ENCODE measurements around the gene CSTF2T. TPM values are rescaled to one million over a fixed set of nuclear protein-coding genes. Genes with fewer than 3 reads are reported as not detected.

The CSTF2T gene
- total and polyA plus RNA-seq, 7 donors = 5.4 to 21.2 (median 16.6) TPM

DNA sequence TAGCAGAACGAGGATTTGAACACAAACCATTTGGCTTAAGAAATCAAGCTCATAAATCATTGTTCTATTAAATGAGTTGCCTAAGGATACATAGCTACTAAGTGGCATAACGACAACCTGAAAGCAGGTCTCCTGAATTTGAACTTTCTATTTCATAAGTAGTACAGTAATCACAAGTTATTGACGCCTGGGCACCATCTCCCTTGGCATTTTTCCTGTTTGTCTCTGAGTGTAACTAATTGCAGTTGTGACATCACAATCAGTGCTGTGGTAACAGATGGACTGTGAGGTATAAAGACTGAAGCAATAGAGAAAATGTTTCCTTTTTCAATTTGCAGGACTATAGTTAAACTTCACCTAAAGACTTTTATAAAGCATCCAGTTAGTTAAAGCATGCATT lies 6.4 kb upstream of the CSTF2T start:
- no peak for TF ChIP-seq POLR2A (IDR thresholded peaks at IDR 0.05)
- peak in 1 of 4 donors; percentile 55 for TF ChIP-seq EP300 (IDR thresholded peaks at IDR 0.05)
- peak in 3 of 4 donors; percentile 5 to 71 (median 45) for TF ChIP-seq POLR2AphosphoS5 (IDR thresholded peaks at IDR 0.05)
- TF ChIP-seq, protein P1, sequence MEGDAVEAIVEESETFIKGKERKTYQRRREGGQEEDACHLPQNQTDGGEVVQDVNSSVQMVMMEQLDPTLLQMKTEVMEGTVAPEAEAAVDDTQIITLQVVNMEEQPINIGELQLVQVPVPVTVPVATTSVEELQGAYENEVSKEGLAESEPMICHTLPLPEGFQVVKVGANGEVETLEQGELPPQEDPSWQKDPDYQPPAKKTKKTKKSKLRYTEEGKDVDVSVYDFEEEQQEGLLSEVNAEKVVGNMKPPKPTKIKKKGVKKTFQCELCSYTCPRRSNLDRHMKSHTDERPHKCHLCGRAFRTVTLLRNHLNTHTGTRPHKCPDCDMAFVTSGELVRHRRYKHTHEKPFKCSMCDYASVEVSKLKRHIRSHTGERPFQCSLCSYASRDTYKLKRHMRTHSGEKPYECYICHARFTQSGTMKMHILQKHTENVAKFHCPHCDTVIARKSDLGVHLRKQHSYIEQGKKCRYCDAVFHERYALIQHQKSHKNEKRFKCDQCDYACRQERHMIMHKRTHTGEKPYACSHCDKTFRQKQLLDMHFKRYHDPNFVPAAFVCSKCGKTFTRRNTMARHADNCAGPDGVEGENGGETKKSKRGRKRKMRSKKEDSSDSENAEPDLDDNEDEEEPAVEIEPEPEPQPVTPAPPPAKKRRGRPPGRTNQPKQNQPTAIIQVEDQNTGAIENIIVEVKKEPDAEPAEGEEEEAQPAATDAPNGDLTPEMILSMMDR (IDR thresholded peaks at IDR 0.05) = no peak
- Histone ChIP-seq H3K27ac (peak overlapping the region; percentile 79 to 82 (median 81)), H3K9me3 (no peaks in the 10 kb centered on the region), H3K4me1 (peaks cover 0 to 52% (median 51%) of the 10 kb centered on the region in 4 donors), H3K36me3 (no peaks in the 10 kb centered on the region), H3K4me3 (no peak overlapping the region), H3K27me3 (no peaks in the 10 kb centered on the region)
- WGBS, 2 donors = 59 to 73% methylated on average over 3 of the region's 3 CpGs
- intact Hi-C loops (cut with DNase I) = loop anchor here (5.0 to 10.0 kb wide), 3 partner anchors 252 to 633 kb away; partner anchors contain the start of gene PRKG1
- DNase-seq = no peak

GRCh38 chr10:51700228-51700817 lies 928 bp upstream of the CSTF2T start:
- Histone ChIP-seq H3K27ac (peak overlapping the region; percentile 88 to 94 (median 91)), H3K4me1 (peaks cover 0 to 45% (median 44%) of the 10 kb centered on the region in 4 donors), H3K36me3 (peaks cover 0 to 7% (median 3%) of the 10 kb centered on the region in 4 donors), H3K4me3 (peak overlapping the region; percentile 66 to 80 (median 76)), H3K9me3 (no peaks in the 10 kb centered on the region), H3K27me3 (no peaks in the 10 kb centered on the region)
- intact Hi-C loops (cut with DNase I) = loop anchor here (10.0 kb wide), 1 partner anchor 476 kb away; no protein-coding TSS in a partner anchor
- no peak for TF ChIP-seq POLR2A (IDR thresholded peaks at IDR 0.05)
- peak in 2 of 4 donors; percentile 15 to 29 for TF ChIP-seq POLR2AphosphoS5 (IDR thresholded peaks at IDR 0.05)
- TF ChIP-seq, protein P1 (IDR thresholded peaks at IDR 0.05) = no peak
- TF ChIP-seq EP300 (IDR thresholded peaks at IDR 0.05) = peak in 1 of 4 donors; percentile 12
- WGBS, 2 donors = 12 to 25% methylated on average over 12 of the region's 12 CpGs
- DNase-seq = no peak

DNA sequence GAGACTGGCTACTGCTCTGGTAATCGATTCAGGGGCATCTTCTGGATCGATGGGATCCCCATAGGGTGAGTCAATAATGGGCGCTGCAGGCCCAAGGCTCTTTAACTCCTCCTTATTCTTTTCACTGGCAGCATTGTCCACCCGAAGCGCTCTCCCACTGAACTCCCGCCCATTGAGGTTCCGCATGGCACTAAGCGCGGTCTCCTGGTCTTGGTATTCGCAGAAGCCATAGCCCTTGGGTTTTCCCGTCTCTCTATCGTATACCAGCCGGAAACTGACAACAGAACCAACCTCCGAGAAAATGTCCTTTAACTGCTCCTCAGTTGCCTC lies 285 bp downstream of the CSTF2T start:
- Histone ChIP-seq H3K36me3 (peaks cover 0 to 7% (median 3%) of the 10 kb centered on the region in 4 donors), H3K4me3 (peak overlapping the region; percentile 66 to 80 (median 76)), H3K27me3 (no peaks in the 10 kb centered on the region), H3K9me3 (no peaks in the 10 kb centered on the region), H3K4me1 (peaks cover 0 to 57% (median 42%) of the 10 kb centered on the region in 4 donors), H3K27ac (peak overlapping the region; percentile 88 to 94 (median 91))
- intact Hi-C loops (cut with DNase I) = loop anchor here (5.0 kb wide), 1 partner anchor 263 kb away; no protein-coding TSS in a partner anchor
- no peak for DNase-seq
- 0 to 1% methylated on average over 14 of the region's 14 CpGs for WGBS, 2 donors
- TF ChIP-seq POLR2A (IDR thresholded peaks at IDR 0.05) = no peak
- TF ChIP-seq, protein P1 (IDR thresholded peaks at IDR 0.05) = no peak
- TF ChIP-seq EP300 (IDR thresholded peaks at IDR 0.05) = no peak
- TF ChIP-seq POLR2AphosphoS5 (IDR thresholded peaks at IDR 0.05) = no peak

GRCh38 chr10:51698473-51699063 lies 827 bp downstream of the CSTF2T start:
- intact Hi-C loops (cut with DNase I) = loop anchor here (5.0 kb wide), 1 partner anchor 264 kb away; no protein-coding TSS in a partner anchor
- H3K36me3 ChIP-seq = peaks cover 0 to 7% (median 3%) of the 10 kb centered on the region in 4 donors
- H3K27me3 ChIP-seq = no peaks in the 10 kb centered on the region
- no peak for DNase-seq
- H3K9me3 ChIP-seq = no peaks in the 10 kb centered on the region
- TF ChIP-seq, protein P1 (IDR thresholded peaks at IDR 0.05) = no peak
- TF ChIP-seq EP300 (IDR thresholded peaks at IDR 0.05) = no peak
- no peak for TF ChIP-seq POLR2A (IDR thresholded peaks at IDR 0.05)
- TF ChIP-seq POLR2AphosphoS5 (IDR thresholded peaks at IDR 0.05) = no peak
- peak overlapping the region; percentile 88 to 94 (median 91) for H3K27ac ChIP-seq
- H3K4me3 ChIP-seq = peak overlapping the region; percentile 66 to 80 (median 76)
- WGBS, 2 donors = 83 to 87% methylated on average over 8 of the region's 8 CpGs
- peaks cover 0 to 59% (median 42%) of the 10 kb centered on the region in 4 donors for H3K4me1 ChIP-seq

Data from sigmoid colon (tissue), 7 donors.